DLD1 (cell line): Measurements from ENCODE around the gene CTSZ.
"Not testable (repeated sequence)": the region's sequence is repeated elsewhere in the genome, so short reads cannot be mapped to it uniquely, and the experiment has no call there.

Experiments
- in situ Hi-C: cut with HindIII; loops from 2 replicates; pipeline ENCODE4 v1.10.0; 2017; ENCODE audit warnings: low sequenced_read_pairs

CTSZ gene

DNA sequence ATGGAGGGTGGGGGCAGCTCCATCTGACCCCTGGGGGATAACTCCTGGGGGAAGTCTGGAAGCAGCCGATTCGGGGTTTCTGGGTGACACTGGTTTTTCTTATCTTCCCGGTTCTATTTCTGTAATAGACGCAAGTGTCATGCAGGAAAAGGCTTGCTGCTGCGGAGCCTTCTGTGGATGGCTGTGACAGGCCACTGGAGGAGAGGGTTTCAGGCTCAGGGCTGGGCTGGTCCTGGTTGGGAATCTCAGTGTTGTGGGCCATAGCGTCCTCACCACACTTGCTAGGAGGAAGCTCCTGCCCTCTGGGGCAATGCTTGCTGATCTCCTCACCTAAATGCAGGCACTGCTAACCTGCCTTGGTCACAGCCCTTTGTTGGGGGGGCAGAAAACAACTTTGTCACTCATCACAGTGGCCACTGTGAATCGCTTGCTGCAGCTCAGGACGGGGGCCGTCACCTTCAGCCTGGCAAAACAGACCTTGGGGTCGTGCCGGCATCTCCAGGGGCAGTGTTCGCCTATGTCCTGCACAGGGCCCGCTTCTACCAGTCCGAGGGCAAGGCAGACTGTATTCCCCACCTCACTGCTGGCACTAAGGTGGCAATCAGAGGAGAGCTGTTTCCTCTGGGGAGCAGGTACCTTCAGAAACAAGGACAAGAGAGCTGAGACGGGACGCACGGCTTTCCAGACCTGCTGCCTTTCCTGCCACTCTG, 7.8 kb upstream of the CTSZ start:
- in situ Hi-C loops, result no loop called here

DNA sequence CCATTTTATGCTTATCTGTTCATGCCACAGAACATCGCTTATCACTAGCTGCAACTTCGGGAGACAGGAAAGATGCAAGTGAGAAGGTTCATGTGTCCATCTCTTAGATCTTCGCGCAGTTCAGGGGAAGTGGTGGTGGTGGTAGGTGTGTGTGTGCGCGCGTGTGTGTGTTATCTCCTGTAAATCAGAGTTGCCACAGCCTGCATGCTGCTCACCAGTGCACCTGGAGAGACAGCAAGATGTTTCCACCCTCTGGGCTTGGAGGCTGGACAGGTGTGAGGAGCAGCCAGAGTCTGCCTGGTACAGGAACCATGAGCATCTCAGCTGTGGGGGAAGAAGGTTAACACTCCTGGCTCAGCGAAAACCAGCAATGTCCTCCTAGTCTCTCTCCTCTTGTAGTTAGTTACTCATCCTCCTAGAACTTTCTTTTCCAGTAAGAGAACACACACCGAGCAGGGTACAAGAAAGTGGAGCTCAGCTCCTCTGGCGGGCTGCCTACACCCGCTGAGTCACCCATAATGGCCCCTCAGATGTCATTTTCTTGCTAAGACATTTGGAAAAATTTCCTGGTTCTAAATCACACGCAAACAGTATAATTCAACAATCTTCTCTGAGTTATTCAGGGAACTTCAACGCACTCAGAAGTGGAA, 7.0 kb upstream of the CTSZ start:
- in situ Hi-C loops, result no loop called here

DNA sequence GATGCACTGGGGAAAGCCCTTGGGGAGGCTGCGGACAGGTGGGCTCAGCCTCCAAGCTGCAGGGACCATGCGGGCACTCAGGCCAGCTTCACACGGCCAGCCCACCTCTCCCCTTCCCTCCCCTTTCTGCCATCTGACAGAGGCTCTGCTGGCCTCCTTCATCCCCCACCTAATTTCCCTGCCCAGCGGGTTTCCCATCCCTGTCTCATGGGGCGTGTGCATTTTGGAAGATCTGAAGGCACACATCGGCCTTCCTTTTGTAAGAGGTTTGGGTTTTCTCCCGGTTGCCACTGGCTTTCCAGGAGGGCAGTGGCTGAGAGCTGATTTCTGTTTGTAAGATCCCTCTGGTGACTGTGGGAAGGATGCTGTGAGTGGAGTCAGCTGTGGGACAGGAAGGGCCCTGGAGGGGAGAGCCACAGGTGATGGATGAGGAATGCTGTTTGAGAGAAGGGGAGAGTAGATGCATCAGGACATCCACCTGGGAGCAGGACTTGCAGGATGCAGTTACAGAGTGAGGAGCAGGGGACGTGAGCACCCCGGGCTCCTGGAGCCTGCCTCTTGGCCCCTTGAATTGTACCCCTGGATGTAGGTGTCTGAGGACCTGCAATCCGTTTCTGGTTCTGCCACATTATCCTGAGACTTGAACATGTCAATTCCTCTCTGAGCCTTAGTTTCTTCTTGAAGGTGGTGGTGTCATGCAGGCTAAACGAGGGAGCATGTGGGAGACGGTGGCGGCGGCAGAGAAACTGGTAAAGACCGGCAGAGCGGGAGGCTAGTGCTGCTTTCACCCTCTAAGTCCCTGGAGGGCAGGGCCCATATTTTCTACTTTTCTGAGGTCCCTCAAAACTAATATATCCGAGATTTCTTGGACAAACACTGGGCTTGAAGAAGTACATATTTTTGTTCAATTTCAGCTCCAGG, 6.2 kb upstream of the CTSZ start:
- in situ Hi-C loops, result no loop called here

- in situ Hi-C loops, result not testable (repeated sequence)
These were observed 4.8 kb upstream of the CTSZ start for GRCh38 chr20:59011874-59012157.

GRCh38 chr20:59010995-59011873, 4.2 kb upstream of the CTSZ start:
- in situ Hi-C loops, result no loop called here

DNA sequence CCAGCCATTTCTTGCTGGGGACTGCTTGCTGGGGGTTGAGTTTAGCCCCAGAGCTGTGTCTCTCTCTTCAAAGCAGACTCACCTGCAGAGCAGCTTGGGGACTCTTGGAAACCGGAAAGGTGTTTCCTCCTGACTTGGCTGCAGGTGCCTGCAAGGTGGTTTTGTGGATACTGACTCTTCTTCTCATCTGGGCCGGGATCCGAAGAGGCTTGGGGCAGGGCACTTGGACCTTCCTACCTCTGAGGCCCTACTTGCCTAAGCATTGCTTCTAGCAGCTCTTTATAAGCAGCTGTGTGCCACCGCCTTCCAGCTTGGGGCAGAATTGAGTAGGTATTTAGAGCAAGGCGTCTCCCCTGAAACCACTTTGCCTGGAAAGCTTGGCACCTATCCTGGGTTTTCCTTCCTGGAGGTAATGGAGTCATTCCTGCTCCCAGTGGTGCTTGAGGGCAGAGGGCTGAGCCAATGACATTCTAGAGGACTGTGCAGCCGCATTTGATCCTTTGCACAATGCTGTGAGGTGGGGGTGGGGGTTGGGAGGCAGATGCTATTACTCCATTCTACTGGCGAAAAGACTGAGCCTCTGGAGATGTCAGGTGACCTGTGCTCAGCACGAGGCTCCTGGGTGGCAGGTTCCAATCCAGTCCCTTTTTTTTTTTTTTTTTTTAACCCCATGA, 3.4 kb upstream of the CTSZ start:
- in situ Hi-C loops, result no loop called here

- in situ Hi-C loops, result loop anchor here (5.0 kb wide), 1 partner anchor 67 kb away; no protein-coding TSS in a partner anchor
These were observed 1.8 kb upstream of the CTSZ start for GRCh38 chr20:59008715-59009336.

DNA sequence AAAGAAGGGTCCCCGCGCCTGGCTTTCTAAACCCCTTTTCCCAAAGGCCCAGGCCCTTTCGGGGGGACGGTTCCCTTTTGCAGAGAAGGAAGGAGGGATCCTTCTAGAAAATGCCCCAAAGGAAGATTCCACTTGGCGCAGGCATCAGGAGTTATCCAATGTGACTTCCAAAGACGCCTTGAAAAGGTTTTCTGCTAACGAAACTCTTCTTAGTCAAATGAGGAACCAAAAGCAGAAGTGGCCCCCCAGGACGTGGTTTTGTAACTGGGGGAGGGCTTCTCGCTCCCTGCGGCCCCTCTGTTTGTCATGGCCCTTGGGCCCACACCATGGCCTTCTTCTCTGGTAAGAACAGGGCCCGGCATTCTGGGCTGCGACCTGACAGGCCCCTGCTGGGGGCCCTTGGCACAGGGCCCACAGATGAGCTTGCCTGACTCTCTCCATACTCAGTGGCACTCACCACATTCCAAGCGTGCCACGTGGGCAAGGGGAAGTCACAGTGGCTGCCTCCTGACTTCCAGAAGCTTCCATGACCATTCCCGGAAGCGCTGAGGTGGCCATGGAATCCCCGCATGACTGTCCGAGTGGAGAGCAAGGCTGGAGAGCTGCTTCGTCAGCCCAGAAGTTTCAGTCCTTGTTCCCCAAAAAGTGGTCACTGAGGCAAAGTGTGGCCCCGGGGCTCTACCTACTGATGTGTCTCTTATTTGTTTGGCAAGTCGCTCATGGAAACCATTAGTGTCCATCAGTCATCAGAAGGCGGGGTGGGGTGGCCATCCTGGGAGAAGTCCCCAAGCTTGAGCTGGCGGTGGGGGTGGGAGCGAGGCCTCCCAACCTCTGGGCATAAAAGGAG, 834 bp upstream of the CTSZ start:
- in situ Hi-C loops, result loop anchor here (5.0 kb wide), 1 partner anchor 66 kb away; no protein-coding TSS in a partner anchor

DNA sequence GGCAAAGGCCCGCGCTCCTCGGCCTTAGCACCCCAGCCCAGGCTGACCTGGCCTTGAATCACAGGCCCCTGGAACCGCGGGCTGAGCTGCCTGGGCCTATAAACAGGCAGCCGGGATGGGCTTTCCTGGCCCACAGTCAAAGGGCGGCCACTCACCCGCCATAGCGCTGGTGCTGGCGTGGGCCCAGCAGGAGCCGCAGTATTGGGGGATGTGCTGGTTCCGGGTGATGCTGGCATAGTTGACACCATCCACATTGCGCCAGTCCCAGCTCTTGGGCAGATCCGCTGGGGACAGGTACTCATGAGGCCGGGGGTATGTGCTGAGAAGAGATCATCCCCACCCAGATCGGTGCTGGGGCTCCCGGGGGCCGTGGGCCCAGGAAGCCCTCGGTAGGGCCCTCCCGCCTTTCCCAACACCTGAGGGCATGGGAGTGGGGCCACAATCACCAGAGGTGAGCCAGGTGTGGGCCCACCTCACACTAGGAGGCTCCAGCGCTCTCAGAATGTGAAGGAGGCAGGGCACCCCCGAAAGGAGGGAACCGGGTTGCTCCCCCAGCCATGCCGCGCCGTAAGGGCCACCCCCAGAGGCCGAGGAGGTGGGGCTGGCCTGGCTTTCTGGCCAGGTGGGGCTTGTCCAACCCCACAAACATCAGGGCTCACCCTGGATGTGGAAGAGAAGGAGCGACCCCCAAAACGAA, 739 bp downstream of the CTSZ start:
- in situ Hi-C loops, result loop anchor here (5.0 kb wide), 1 partner anchor 64 kb away; no protein-coding TSS in a partner anchor

GRCh38 chr20:59005523-59006166, 1.4 kb downstream of the CTSZ start:
- in situ Hi-C loops, result loop anchor here (5.0 kb wide), 1 partner anchor 63 kb away; no protein-coding TSS in a partner anchor

- in situ Hi-C loops, result loop anchor here (5.0 kb wide), 1 partner anchor 63 kb away; no protein-coding TSS in a partner anchor
These were observed 2.1 kb downstream of the CTSZ start for GRCh38 chr20:59004763-59005522.

DNA sequence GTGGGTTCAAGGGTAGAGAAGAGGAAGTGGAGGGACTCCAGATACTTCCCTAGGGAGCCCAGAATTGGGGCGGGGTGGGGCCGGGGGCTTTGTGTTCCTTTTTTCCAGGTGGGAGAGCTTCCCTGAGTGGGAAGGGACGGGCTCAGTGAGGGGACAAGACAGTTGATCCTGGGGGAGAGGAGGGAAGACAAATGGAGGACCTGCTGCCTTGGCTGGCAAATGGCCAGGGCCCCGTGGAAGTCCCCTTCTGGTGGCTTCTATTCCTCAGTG, 2.6 kb downstream of the CTSZ start:
- in situ Hi-C loops, result no loop called here

- in situ Hi-C loops, result no loop called here
These were observed 3.1 kb downstream of the CTSZ start for GRCh38 chr20:59003836-59004492.

GRCh38 chr20:59002874-59003399, 4.1 kb downstream of the CTSZ start:
- in situ Hi-C loops, result no loop called here

DNA sequence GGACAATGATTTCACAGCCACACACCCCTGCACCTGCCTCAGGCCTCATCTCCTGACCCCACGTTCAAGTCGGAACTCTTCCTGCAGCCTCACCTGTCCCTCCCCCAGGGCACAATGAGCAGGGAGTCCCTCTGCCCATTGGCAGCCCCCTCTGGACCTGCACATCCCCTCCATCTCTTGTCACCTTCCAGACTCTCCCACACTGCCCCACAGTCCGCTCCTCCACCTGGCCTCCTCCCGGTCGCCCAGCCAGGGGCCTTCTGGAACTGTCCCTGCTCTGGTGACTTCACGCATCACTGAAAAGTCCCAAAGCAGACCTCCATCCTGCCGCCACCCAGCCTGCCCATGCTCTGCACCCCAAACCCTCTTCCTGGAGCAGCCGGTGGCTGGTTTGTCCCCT, 4.7 kb downstream of the CTSZ start:
- in situ Hi-C loops, result no loop called here

DNA sequence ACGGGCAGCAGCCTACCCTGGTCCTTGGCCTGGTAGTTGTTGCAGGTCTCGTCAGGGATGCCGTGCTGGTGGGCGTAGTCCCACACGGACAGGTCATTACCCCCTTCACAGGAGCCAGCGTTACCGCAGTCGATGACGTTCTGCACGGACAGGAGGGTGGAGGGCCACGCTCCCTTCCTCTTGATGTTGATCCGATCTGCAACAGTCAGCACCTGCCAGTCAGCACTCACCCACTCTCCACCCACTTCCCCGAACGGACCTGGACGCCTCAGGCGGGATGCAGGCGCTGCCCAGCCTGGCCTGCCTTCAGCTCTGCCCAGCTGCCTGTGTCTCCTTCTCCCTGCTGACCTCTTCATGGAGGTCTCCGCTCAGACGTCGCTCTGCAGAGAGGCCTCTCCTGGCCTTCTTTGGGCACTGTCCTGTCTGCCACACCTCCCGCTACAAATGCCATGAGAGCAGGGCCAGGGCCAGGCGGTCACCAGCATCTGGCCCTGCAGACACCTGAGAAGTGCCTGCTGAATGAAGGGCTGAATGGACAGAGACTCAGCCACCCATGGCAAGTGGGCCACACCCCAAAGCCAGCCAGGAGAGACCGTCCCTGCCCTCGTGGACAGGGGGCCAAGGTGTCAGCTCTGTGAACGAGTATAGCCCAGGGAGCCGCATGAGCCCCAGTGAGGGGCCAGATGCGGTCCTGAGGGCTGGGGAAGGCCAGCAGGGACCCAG, 5.4 kb downstream of the CTSZ start:
- in situ Hi-C loops, result no loop called here
